Measurements from ENCODE around the gene ARHGAP36. TPM values are rescaled to one million over a fixed set of nuclear protein-coding genes. Genes with fewer than 3 reads are reported as not detected.
A peak's percentile ranks its signal among the peaks of the same experiment; 100 is the strongest.

Gene ARHGAP36
- total and polyA plus RNA-seq, 2 of the 8 experiments (the other 6 are each of a cell fraction or from before 2014, with no cell fraction given): 0.32 to 0.38 TPM

DNA sequence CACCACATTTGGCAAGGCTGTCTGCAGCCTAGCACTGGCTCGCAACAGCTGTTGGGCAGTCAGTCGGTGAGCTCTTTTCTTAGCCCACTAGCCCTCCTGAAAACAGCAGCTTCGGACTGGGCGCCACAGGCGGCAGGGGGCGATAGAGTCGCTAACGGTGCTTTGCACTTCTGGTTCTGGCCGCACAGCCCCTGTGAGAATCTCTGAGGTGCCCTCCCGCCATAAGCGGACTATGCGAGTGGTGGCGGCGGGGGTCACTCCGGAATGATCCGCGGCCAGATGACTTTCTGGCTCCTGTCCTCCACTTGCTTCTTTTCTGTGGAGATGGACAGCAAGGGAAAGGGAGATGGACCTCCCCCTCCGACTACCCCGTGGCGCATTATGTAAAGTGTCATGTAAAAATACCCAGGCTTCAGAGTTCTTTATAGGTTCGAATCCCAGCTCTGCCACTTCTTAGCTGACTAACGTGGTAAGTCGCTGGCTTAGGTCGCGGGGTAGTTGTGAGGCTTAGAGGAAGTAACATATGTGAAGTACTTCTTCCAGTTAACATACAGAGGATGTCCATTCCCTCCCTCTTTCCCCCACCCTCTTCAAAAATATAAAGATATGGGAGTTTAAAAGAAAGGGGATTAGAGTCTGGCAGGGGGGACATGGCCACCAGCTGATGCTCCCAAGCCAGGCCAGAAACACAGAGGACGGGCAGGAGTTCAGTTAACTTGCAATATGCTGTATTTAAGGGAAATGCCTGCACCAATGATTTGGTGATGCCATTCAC, 11.0 kb downstream of the ARHGAP36 start:
- peak in 1 of 2 experiments; percentile 80 for DNase-seq (ENCODE audit: low read depth in 1 of 2, low spot score in 2 of 2)
- Histone ChIP-seq H4K20me1 (replicated peaks in 1 of 2; ENCODE audit: control insufficient read depth in 1 of 2, insufficient read depth in 2 of 2, low read length in 2 of 2) (no peaks in the 10 kb centered on the region), H3K9ac (replicated peaks in 1 of 4; ENCODE audit: extremely low read depth in 1 of 4, low read depth in 3 of 4, low read length in 3 of 4) (no peak overlapping the region), H3K4me1 (replicated peaks in 1 of 4; ENCODE audit: control insufficient read depth in 3 of 4, insufficient read depth in 4 of 4, low read length in 3 of 4) (peaks cover 0 to 5% (median 3%) of the 10 kb centered on the region in 4 experiments; a peak in 6 of 7 replicates), H2BK20ac (ENCODE audit: low read length) (no peak overlapping the region), H4K5ac (ENCODE audit: insufficient read length, low read depth, low read length) (no peak overlapping the region), H3K4me3 (ENCODE audit: extremely low read depth in 1 of 4, insufficient read depth in 2 of 4, low read depth in 3 of 4, low read length in 4 of 4) (peak overlapping the region; percentile 12 to 56 (median 32); a peak in 6 of 8 replicates), H2AFZ (ENCODE audit: low read length) (no peak overlapping the region), H3K23ac (ENCODE audit: insufficient read length) (no peak overlapping the region), H3K79me2 (ENCODE audit: control insufficient read depth in 1 of 2, insufficient read depth in 2 of 2, low read length in 2 of 2) (no peaks in the 10 kb centered on the region), H2BK12ac (ENCODE audit: low read depth, low read length) (no peak overlapping the region), H3K18ac (ENCODE audit: extremely low read depth, low read length) (no peak overlapping the region; the same call in 1 of the 2 replicates), H3K9me3 (ENCODE audit: insufficient read depth in 2 of 2, low read depth in 1 of 2, low read length in 1 of 2) (no peaks in the 10 kb centered on the region), H3K4ac (replicated peaks; ENCODE audit: insufficient read length, low read depth, low read length) (no peak overlapping the region), H2BK15ac (ENCODE audit: low read length) (no peak overlapping the region), H2BK120ac (replicated peaks; ENCODE audit: low read depth, low read length) (no peak overlapping the region), H2BK5ac (ENCODE audit: low read depth, low read length) (no peak overlapping the region), H3K14ac (ENCODE audit: insufficient read length) (no peak overlapping the region), H3K23me2 (ENCODE audit: low read depth, low read length) (peaks cover 15% of the 10 kb centered on the region), H3K36me3 (ENCODE audit: control insufficient read depth in 2 of 4, insufficient read depth in 4 of 4, low read length in 3 of 4) (no peaks in the 10 kb centered on the region), H3K4me2 (ENCODE audit: insufficient read depth in 1 of 2, low read depth in 2 of 2, low read length in 2 of 2) (peak overlapping the region; percentile 63 to 100), H4K91ac (replicated peaks; ENCODE audit: insufficient read length, low read length) (no peak overlapping the region), H3K27ac (ENCODE audit: low read depth, low read length) (no peak overlapping the region), H3K79me1 (ENCODE audit: low read depth, low read length) (no peaks in the 10 kb centered on the region), H2AK5ac (ENCODE audit: low read depth, low read length) (no peak overlapping the region), H3K56ac (replicated peaks; ENCODE audit: insufficient read length, low read depth, low read length) (no peak overlapping the region), H4K8ac (ENCODE audit: extremely low read depth, insufficient read depth, low read length) (no peak overlapping the region), H3K27me3 (replicated peaks in 1 of 4; ENCODE audit: control insufficient read depth in 3 of 4, extremely low read depth in 1 of 4, insufficient read depth in 3 of 4, low read length in 3 of 4) (peaks cover 13 to 58% (median 46%) of the 10 kb centered on the region in 4 experiments)
- ChIA-PET CTCF (ENCODE audit: partially characterized antibody) (interaction anchor here (0.9 to 2.0 kb wide), 17 partner anchors 9 to 608 kb away, joined by 3 to 11 read pairs (median 4); partner anchors contain the start of genes ARHGAP36 and IGSF1), POLR2A (ENCODE audit: partially characterized antibody) (interaction anchor here (1.2 kb wide), 1 partner anchor 11 kb away, joined by 3 read pairs; the partner anchor contains the start of gene ARHGAP36)
- peak; percentile 48 for FAIRE-seq
- WGBS, 2 experiments (ENCODE audit: extremely low coverage in 1 of 2, insufficient coverage in 1 of 2, insufficient read length in 1 of 2, insufficient replicate concordance in 2 of 2, low coverage in 1 of 2, low lambda C conversion rate in 2 of 2, missing lambda C conversion rate in 1 of 2): 15% methylated on average over 19 of the region's 26 CpGs; no CpG with 5 or more reads in 1 of the 2 experiments
- TF ChIP-seq POLR2A (IDR thresholded peaks at IDR 0.05; ENCODE audit: control extremely low read depth in 1 of 2, low read depth in 2 of 2, low read length in 2 of 2) (no peak), CBX5 (IDR thresholded peaks at IDR 0.05; ENCODE audit: low read depth, low read length) (no peak), RXRA (IDR thresholded peaks at IDR 0.05; ENCODE audit: insufficient read depth, low read depth, low read length) (no peak), RAD21 (IDR thresholded peaks at IDR 0.05 in 1 of 2, conservative IDR thresholded peaks at IDR 0.05 in 1 of 2; ENCODE audit: low read depth in 2 of 2, low read length in 2 of 2) (peak; percentile 43 to 58), GABPA (IDR thresholded peaks at IDR 0.05; ENCODE audit: borderline replicate concordance, insufficient read depth, low read length) (no peak), HDAC6 (IDR thresholded peaks at IDR 0.05; ENCODE audit: low read depth, low read length) (no peak), RBBP5 (IDR thresholded peaks at IDR 0.05; ENCODE audit: borderline replicate concordance, low read depth, low read length) (no peak), SRF (IDR thresholded peaks at IDR 0.05; ENCODE audit: low read depth, low read length) (no peak), CHD1 (IDR thresholded peaks at IDR 0.05; ENCODE audit: low read depth, low read length) (no peak), PHF8 (conservative IDR thresholded peaks at IDR 0.05; ENCODE audit: low read depth, low read length) (no peak), POU5F1 (IDR thresholded peaks at IDR 0.05; ENCODE audit: low read depth, low read length) (no peak), SAP30 (IDR thresholded peaks at IDR 0.05; ENCODE audit: insufficient read depth, insufficient replicate concordance, low read length) (peak; percentile 62)
